NCI-H1694 treated with DMSO at 0.1 percent for 48 hours (cell line): ENCODE measurements around the gene PPP2R3B.
"Not testable (repeated sequence)": the region's sequence is repeated elsewhere in the genome, so short reads cannot be mapped to it uniquely, and the experiment has no call there.

Source experiments
- DNase-seq: peaks from one replicate; lab custom pipeline; 2025; lab: John Stamatoyannopoulos, UW

Gene PPP2R3B

DNA sequence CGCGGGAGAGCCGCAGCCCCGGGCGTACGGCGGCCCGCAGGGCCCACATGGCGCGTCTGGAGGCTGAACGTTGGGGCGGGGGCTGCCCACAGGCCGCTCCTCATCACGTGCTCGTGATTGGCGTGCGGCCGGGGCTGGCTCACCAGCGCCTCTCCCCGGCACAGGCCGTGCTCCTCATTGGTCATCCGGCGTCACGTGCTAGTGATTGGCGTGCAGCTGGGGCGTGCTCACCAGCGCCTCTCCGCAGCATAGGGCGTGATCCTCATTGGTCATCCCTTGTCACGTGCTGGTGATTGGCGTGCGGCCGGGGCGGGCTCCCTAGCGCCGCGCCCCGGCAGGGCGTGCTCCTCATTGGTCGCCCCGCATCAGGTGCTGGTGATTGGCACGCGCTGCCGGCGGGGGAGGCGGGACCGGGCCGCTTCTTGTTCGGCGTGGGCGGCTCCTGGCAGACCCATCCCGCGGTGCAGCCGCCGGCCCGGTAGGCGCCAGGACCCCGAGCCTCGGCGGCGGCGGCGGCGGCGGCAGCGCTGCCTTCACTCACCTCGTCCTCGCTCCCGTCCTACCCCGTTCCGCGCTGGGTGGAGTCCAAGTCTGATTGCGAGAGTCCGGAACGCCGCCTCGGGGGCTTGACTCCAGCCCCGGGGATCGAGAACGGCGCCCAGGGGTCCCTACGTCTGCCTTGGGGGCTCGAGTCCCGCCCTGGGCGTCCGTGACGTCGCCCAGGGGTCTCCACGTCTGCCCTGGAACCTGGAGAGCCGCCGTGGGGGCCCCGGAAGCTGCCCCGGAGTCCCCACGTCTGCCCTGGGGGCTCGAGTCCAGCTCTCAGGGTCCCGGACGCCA is 67.7 kb downstream of the PPP2R3B start, which contains the start of gene GTPBP6:
Gene GTPBP6 (minus strand): TSS at position 58 of the 840 bp plus-strand sequence. CDS start 9 bp downstream, at position 49.
- DNase-seq, result no peak

DNA sequence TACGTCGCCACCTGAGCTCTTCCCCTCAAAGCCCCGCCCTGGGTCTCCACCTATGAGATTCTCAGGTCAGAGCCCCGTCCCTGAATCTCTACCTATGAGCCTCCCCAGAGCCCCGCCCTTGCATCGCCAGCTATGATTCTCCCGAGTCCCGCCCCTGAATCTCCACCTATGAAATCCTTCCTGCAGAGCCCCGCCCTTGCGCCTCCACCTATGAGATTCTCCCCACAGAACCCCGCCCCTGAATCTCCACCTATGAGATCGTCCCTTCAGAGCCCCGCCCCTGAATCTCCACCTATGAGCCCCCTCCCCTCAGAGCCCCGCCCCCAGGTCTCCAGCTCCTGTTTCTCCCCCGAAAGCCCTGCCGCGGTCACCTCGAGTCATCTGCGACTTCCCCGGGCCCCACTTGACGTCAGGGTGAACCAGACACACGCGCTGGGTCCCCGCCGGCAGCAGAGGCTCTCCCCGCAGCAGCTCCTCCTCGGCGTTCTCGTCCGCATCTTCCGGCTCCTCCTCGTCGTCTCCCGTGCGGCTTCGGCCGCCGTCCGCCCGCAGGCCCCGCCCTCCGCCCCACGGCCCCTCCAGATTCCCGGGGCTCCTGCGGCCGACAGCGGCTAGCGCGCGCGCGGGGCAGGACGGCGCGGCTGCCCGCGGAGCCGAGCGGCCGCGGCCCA is 68.5 kb downstream of the PPP2R3B start:
- DNase-seq, result no peak

DNA sequence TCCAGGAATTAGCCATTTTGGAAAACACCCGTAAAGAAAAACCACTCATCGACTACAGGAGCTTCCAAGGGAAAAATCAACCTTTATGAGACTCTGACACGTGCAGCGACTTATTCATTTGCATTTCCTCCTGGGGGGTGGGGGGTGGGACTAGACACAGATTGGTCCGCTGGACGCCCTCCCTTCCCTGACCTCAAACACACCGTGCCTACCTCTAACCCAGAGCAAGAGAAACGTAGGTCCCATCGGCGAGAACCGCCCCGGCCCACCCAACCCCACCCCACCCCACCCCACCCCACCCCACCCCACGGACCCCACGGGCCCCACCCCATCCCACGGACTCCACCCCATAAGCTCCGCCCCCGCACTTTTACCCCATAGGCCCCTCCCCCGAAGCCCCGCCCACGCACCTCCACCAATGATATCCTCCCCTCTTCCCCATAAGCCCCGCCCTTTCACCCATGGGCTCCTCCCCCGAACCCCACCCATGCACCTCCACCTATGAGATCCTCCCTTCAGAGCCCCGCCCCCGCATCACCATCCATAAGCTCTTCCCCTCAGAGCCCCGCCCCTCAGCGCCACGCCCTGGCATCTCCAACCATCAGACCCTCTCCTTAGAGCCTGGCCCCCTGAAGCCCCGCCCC is 69.2 kb downstream of the PPP2R3B start:
- DNase-seq, result no peak

DNA sequence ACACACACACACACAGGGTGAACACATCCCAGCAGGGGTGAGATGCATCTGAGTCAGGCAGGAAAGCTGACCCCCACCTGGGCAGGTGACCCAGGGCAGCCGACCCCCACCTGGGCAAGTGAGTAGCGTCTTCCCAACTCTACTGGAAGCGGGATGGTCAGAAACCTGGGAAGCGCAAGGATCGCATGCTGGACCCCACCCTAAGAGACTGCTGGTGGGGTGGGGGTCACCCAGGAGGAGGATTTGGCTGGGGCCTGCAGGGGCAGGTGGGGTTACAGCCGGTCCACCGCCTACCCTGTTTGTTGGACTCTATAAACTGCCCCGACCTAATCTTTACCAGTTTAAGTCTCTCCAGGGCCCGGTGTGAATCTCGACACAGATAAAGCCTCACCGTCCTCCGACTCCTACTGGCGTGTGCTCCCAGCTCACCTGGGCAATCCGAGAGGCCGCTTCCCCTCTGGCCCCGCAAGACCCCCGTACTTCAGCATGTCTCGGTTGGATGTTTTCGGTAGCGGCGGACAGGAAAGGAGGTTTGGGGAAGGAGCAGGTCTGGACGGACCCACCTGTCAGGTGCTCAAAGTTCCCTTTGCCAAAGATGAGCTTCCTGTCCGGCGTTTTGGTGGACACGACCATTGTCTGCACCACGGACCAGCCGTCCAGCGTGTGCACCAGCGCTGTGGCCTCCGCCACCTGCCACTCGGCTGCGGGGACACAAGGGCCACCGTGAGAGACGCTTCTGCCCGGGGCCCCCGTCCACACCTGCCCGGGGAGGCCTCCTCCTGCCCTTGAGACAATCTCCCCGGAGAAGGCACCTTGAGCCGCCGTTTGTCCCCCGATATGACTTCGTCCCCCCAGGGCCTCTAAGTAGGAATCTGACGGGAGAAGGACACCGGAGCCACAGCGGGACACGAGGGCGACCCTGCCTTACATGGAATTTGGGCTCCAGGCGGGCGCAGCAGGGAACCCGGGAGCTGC is 70.1 kb downstream of the PPP2R3B start:
- DNase-seq, result no peak

DNA sequence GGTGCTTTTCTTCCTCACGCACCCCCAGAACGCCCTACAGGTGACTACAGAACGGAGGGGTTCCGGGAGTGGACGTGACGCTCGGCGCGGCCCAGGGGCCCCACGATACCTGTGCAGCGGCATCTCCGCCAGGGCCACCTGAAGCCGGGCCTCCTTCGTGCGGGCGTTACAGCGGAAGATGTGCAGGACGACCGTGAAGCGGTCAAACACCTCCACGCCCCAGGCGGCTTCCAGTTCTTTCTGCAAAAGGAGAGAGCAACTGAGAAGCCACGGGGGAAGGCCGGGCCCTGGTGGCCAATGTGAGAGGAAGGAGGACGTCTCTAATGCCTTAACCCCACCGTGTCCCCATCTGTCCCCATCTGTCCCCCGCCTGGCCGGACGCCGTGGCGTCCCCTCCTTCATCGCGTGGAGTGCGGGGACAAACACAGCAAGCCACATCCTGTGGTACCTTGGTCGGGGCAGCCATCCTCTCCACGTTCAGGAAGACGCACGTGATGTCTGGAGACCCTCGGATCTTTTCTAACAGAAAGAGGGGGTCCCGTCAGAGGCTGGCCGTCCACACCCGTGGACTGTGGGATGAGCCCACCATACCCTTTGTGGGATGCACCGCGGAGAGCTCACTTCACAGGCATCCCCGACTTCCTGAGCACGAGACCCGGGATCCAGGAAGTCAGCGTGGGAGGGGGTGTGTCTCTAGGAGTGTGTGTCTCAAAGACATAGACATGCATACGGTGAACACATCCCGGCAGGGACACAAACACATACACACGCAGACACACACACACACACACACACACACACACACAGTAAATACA is 71.7 kb downstream of the PPP2R3B start:
- DNase-seq, result no peak

DNA sequence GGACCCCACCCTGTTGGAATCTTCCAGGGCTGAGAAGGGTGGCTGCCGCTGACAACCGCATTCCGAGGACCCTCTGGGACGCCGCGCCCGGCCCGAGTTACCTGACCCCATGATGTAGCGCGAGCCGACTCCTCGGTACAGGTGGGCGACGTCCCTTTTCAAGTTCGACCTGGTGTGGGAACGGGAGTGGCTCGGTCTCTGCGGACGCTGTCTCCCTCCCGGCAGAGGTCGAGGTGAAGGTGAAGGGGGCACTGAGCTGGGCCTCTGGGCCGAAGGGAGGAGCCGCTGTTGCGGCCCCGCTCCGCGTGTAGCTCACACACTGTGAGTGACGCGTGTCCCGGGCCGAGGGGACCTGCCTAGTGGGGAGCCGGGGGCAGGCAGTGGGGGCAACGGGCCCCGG is 72.7 kb downstream of the PPP2R3B start:
- DNase-seq, result no peak

DNA sequence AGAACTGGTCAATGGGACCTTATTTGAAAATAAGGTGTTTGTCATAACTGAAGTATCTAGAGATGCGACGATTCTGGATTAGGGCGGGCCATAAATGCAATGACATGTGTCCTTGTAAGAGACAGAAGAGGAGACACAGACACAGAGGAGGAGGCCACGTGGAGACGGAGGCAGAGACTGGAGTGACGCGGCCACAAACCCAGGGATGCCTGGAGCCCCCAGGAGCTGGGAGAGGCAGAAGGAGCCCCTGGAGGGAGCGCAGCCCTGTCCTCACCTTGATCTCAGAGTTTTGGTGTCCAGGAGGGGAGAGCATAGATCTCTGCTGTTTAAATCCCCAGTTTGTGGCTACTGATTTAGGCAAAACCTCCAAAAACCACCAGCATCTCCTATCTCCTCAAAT is 73.2 kb downstream of the PPP2R3B start:
- DNase-seq, result no peak

DNA sequence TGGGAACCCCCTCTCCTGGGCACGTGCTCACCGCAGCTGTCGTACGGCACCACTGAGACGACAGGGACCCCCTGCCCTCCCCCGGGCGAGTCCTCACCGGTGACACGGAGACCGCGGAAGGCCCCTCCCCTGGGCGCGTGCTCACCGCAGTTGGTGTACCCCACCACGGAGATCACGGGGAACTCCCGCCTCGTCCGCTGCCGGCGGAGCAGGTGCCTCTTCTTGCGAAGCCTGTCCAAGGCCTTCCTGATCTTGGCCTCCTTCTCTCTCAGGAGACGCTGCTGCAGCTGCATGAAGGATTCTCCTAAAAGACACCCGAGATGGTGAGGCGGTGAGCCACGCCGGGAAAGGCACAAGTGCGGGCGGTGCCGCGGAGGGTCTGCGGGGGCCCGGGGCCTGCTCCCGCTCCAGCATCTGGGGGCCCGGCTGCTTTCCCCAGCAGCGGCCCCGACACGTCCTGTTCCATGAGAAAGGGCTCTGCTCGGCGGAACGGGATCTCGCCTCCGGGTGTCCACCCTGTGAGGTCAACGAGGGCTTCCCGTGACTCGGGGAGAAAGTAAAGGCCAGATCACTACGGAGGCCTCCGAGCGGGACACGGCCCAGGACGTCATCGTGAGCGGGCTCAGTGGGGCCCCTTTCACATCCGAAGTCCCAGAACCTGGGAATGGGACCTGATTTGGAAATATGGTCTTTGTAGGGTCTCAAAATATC is 73.9 kb downstream of the PPP2R3B start:
- no peak for DNase-seq

DNA sequence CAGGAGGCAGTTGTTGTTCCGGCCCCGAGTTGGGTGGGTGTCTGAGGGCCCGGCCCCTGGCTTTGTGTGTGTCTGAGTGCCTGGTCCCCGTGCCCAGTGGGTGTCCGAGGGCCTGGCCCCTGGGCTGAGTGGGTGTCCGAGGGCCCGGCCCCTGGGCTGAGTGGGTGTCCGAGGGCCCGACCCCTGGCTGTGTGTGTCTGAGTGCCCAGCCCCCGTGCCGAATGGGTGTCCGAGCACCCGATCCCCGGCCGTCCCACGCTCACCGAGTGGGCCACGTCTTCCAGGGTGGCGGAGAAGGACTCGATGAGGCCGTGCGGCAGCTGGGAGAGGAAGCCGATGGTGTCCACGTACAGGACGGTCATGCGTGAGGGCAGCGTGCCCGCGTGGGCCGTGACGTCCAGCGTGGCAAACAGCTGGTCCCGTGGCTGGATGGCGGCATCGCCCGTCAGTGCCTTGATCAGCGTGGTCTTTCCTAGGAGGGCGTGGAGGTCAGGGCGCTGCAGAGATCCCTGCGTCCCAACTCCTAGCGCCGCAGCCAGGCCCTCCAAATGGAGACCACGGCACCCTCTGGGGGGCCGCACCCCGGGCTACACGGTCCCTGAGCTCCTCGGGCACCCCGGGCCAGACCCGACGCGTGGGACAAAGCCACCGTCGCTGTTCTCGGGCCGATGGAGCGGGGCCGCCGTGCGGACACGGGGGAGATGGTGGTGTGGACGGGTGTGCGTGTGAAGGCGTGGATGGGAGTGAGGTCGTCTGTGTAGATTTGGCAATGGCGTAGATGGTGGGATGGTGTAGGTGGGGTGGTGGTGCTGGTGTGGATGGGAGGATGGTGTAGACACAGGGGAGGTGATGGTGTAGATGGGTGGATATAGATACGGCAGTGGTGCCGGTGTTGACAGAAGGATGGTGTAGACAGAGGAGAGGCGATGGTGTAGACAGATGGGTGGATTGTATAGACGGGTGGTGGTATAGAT is 75.3 kb downstream of the PPP2R3B start:
- no peak for DNase-seq

DNA sequence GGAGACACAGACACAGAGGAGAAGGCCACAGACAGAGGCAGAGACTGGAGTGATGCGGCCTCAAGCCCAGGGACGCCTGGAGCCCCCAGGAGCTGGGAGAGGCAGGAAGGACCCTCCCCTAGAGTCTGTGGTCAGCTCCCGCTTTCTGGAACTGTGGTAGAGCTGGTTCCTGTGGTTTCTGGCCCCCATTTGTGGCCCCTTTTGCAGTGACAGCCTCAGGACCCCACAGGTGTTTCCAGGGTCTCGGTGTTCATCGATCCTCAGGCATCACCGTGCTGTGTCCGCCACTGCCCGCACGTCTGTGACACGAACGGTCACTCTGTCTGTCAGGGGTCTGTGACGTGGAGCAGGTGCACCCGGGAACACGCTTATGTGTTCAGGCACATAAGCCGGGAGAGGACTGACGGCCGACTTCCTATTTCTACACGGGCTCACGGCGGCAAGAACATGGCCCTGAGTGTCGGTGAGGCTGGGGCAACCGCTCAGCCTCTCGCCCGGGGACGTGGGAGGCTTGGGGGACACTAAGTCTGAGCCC is 76.0 kb downstream of the PPP2R3B start:
- DNase-seq, result no peak

DNA sequence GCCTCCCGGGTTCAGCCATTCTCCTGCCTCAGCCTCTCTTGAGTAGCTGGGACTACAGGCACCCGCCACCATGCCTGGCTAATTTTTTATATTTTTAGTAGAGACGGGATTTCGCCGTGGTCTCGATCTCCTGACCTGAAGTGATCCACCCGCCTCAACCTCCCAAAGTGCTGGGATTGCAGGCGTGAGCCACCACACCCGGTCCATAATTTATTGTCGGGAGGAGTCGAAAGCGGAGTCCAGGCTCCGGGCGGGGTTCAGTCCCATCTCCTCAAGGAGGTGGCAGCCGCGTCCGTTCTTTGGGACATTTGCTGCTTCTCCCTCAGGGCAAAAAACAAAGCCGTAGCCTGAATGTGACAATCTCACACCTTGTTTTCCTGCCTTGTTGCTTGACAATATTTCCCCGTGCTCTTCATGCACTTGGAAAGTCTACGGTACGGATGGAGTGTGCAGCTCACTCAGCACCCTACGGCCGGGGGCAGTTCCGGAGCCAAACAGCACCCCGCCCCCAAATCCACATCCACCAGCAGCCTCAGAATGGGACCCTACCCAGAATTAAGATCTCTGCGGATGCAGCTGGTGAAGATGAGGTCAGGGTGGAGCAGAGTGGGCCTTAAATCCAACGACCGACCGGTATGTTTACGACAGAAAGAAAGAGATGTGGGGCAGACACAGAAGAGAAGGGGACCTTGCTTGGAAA is 77.7 kb downstream of the PPP2R3B start:
- DNase-seq, result no peak

DNA sequence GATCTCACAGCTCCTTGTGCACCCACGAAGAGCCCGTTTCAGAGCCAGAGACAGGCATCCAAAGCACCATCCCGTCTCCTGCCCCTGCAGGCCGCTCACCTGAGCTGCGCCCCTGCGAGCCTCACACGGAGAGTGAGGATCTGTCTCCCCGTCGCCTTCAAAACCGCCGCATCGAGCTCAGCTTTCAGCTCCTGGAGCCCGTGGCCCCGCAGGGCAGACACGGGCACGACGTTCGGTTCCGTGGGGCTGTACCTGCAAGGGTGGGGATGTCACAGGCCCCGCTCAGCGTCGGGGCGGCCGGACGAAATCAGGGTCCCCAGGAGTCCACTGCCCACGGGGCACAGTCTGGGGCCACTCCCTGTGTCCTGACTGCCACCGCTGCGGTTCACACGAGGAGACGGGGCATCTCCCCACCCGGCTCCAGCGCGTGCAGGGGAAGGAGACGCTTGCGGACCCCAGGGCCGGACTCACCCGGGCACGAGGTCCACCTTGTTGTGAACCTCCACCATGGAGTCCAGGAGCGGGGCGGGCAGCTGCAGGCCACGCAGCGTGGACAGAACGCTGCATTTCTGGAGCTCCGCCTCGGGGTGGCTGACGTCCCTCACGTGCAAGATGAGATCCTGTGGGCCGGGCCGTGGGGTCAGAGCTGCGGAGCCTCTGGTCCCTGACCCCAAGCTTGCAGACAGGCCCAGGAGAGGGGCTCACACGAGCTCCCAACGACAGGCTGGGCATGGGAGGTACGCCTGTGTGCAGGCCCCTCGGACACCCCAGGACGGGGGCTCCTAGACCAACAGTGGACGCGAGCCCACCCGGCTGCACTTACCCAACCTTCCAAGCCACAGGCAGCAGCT is 79.2 kb downstream of the PPP2R3B start:
- no peak for DNase-seq

DNA sequence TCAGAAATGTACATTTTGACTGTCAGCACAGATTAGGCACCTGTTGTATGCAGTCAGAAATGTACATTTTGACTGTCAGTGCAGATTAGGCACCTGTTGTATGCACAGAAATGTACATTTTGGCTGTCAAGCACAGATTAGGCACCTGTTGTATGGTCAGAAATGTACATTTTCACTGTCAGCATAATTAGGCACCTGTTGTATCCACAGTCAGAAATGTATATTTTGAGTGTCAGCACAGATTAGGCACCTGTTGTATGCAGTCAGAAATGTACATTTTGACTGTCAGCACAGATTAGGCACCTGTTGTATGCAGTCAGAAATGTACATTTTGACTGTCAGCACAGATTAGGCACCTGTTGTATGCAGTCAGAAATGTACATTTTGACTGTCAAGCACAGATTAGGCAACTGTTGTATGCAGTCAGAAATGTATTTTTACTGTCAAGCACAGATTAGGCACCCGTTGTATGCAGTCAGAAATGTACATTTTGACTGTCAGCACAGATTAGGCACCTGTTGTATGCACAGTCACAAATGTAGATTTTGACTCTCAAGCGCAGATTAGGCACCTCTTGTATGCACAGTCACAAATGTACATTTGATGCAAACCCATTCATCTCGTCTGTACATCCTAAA is 80.0 kb downstream of the PPP2R3B start:
- DNase-seq, result not testable (repeated sequence)

DNA sequence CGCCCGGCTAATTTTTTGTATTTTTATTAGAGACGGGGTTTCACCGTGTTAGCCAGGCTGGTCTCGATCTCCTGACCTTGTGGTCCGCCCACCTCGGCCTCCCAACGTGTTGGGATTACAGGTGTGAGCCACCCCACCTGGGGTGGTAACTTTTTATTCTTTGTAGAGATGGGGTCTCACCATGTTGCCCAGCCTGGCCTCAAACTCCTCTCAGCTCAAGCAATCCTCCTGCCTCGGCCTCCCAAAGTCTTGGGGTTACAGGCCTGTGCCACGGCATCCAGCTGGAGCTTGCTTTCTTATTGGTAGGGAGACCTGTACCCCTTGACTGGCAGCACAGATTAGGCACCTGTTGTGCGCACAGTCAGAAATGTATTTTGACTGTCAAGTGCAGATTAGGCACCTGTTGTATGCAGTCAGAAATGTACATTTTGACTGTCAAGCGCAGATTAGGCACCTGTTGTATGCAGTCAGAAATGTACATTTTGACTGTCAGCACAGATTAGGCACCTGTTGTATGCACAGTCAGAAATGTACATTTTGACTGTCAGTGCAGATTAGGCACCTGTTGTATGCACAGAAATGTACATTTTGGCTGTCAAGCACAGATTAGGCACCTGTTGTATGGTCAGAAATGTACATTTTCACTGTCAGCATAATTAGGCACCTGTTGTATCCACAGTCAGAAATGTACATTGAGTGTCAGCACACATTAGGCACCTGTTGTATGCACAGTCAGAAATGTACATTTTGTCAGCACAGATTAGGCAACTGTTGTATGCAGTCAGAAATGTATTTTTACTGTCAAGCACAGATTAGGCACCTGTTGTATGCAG is 80.7 kb downstream of the PPP2R3B start:
- DNase-seq, result not testable (repeated sequence)

DNA sequence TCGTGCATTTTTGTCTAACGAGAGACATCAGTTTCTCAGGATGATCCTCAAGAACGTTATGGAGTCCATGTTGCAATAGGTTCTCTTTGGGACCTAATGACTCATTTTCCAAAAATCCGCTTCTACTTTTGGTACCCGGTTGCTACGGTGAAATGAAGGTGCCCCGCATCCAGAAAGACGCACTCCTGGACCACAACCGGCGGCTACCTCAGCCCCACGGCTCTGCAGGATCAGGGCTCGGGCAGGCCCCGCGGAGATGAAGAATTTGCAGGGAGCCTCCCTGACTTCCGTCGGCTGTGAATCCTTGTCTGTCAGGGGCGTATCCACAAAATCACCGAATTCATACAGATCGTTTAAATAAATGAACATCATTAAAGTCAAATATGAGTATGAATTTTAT is 83.7 kb downstream of the PPP2R3B start:
- DNase-seq, result no peak

DNA sequence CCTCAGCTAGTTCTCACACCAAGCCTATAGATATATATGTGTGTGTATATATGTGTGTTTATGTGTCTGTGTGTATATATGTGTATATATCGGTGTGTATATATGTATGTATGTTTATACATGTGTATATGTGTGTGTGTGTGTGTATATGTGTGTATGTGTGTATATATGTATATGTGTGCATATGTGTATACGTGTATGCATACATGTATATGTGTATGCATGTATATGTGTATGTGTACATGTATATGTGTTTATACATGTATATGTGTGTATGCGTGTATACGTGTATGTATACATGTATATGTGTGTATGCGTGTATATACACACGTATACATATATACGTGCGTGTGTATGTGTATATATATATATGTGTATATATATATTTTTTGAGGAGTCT is 86.4 kb downstream of the PPP2R3B start:
- DNase-seq, result no peak
